ENCODE measurements around the gene NKX2-8. TPM values are rescaled to one million over a fixed set of nuclear protein-coding genes. Genes with fewer than 3 reads are reported as not detected.

Gene NKX2-8
- total RNA-seq, 1 donor from 2014 or later, result not detected

GRCh38 chr14:36625436-36625835 lies 43.0 kb upstream of the NKX2-8 start:
- no peak for TF ChIP-seq CTCF (IDR thresholded peaks at IDR 0.05; ENCODE audit: insufficient read depth, low read depth, low read length)
- no peak for TF ChIP-seq EZH2 (IDR thresholded peaks at IDR 0.05; ENCODE audit: insufficient read depth, low read length)
- Histone ChIP-seq H3K36me3 (ENCODE audit: insufficient read depth, low read length) (no peaks in the 10 kb centered on the region), H3K79me2 (ENCODE audit: insufficient read depth, low read length) (no peaks in the 10 kb centered on the region), H3K4me2 (ENCODE audit: low read length) (no peak overlapping the region), H3K9me3 (ENCODE audit: insufficient read depth, low read depth, low read length) (no peaks in the 10 kb centered on the region), H3K4me3 (ENCODE audit: insufficient read depth, low read depth, low read length) (no peak overlapping the region), H3K9ac (ENCODE audit: low read length) (no peak overlapping the region), H3K27me3 (ENCODE audit: insufficient read depth, low read length) (no peaks in the 10 kb centered on the region), H3K4me1 (ENCODE audit: insufficient read depth, low read length) (no peaks in the 10 kb centered on the region), H2AFZ (ENCODE audit: low read depth, low read length) (no peak overlapping the region), H4K20me1 (ENCODE audit: insufficient read depth, low read length) (no peaks in the 10 kb centered on the region), H3K27ac (ENCODE audit: low read depth, low read length) (no peak overlapping the region)
- H3K9me3 Mint-ChIP-seq (ENCODE audit: unreplicated experiment), result no peaks in the 10 kb centered on the region
- H3K4me3 Mint-ChIP-seq (ENCODE audit: unreplicated experiment), result no peak overlapping the region
- DNase-seq (ENCODE audit: low read depth) (no peak), FAIRE-seq (no peak)
- no peaks in the 10 kb centered on the region for H3K36me3 Mint-ChIP-seq (ENCODE audit: low read depth, unreplicated experiment)
- H3K4me1 Mint-ChIP-seq (ENCODE audit: low read depth, unreplicated experiment), result no peaks in the 10 kb centered on the region
- peaks cover 25% of the 10 kb centered on the region for H3K27me3 Mint-ChIP-seq (ENCODE audit: low read depth, unreplicated experiment)
- H3K27ac Mint-ChIP-seq (ENCODE audit: unreplicated experiment), result no peak overlapping the region

GRCh38 chr14:36625014-36625413 lies 42.6 kb upstream of the NKX2-8 start:
- Histone ChIP-seq H3K4me3 (ENCODE audit: insufficient read depth, low read depth, low read length) (no peak overlapping the region), H3K27me3 (ENCODE audit: insufficient read depth, low read length) (no peaks in the 10 kb centered on the region), H3K4me1 (ENCODE audit: insufficient read depth, low read length) (no peaks in the 10 kb centered on the region), H3K36me3 (ENCODE audit: insufficient read depth, low read length) (no peaks in the 10 kb centered on the region), H3K79me2 (ENCODE audit: insufficient read depth, low read length) (no peaks in the 10 kb centered on the region), H2AFZ (ENCODE audit: low read depth, low read length) (no peak overlapping the region), H4K20me1 (ENCODE audit: insufficient read depth, low read length) (no peaks in the 10 kb centered on the region), H3K9ac (ENCODE audit: low read length) (no peak overlapping the region), H3K4me2 (ENCODE audit: low read length) (no peak overlapping the region), H3K27ac (ENCODE audit: low read depth, low read length) (no peak overlapping the region), H3K9me3 (ENCODE audit: insufficient read depth, low read depth, low read length) (no peaks in the 10 kb centered on the region)
- FAIRE-seq (no peak), DNase-seq (ENCODE audit: low read depth) (no peak)
- TF ChIP-seq CTCF (IDR thresholded peaks at IDR 0.05; ENCODE audit: insufficient read depth, low read depth, low read length) (no peak), EZH2 (IDR thresholded peaks at IDR 0.05; ENCODE audit: insufficient read depth, low read length) (no peak)
- H3K27ac Mint-ChIP-seq (ENCODE audit: unreplicated experiment), result no peak overlapping the region
- no peaks in the 10 kb centered on the region for H3K4me1 Mint-ChIP-seq (ENCODE audit: low read depth, unreplicated experiment)
- H3K9me3 Mint-ChIP-seq (ENCODE audit: unreplicated experiment), result no peaks in the 10 kb centered on the region
- H3K36me3 Mint-ChIP-seq (ENCODE audit: low read depth, unreplicated experiment), result no peaks in the 10 kb centered on the region
- no peak overlapping the region for H3K4me3 Mint-ChIP-seq (ENCODE audit: unreplicated experiment)
- H3K27me3 Mint-ChIP-seq (ENCODE audit: low read depth, unreplicated experiment), result peaks cover 25% of the 10 kb centered on the region

GRCh38 chr14:36619853-36620252 lies 37.4 kb upstream of the NKX2-8 start:
- H3K27me3 ChIP-seq (ENCODE audit: insufficient read depth, low read length), result no peaks in the 10 kb centered on the region
- H3K4me1 ChIP-seq (ENCODE audit: insufficient read depth, low read length), result no peaks in the 10 kb centered on the region
- no peak for FAIRE-seq
- no peak overlapping the region for H3K27ac ChIP-seq (ENCODE audit: low read depth, low read length)
- H2AFZ ChIP-seq (ENCODE audit: low read depth, low read length), result no peak overlapping the region
- no peaks in the 10 kb centered on the region for H3K36me3 Mint-ChIP-seq (ENCODE audit: low read depth, unreplicated experiment)
- H3K36me3 ChIP-seq (ENCODE audit: insufficient read depth, low read length), result no peaks in the 10 kb centered on the region
- no peaks in the 10 kb centered on the region for H3K79me2 ChIP-seq (ENCODE audit: insufficient read depth, low read length)
- no peak overlapping the region for H3K9ac ChIP-seq (ENCODE audit: low read length)
- no peak overlapping the region for H3K4me2 ChIP-seq (ENCODE audit: low read length)
- no peaks in the 10 kb centered on the region for H3K9me3 Mint-ChIP-seq (ENCODE audit: unreplicated experiment)
- no peak overlapping the region for H3K4me3 ChIP-seq (ENCODE audit: insufficient read depth, low read depth, low read length)
- H3K27me3 Mint-ChIP-seq (ENCODE audit: low read depth, unreplicated experiment), result peaks cover 13% of the 10 kb centered on the region
- no peak overlapping the region for H3K27ac Mint-ChIP-seq (ENCODE audit: unreplicated experiment)
- H3K4me1 Mint-ChIP-seq (ENCODE audit: low read depth, unreplicated experiment), result no peaks in the 10 kb centered on the region
- DNase-seq (ENCODE audit: low read depth), result no peak
- no peaks in the 10 kb centered on the region for H4K20me1 ChIP-seq (ENCODE audit: insufficient read depth, low read length)
- H3K9me3 ChIP-seq (ENCODE audit: insufficient read depth, low read depth, low read length), result no peaks in the 10 kb centered on the region
- no peak overlapping the region for H3K4me3 Mint-ChIP-seq (ENCODE audit: unreplicated experiment)
- TF ChIP-seq CTCF (IDR thresholded peaks at IDR 0.05; ENCODE audit: insufficient read depth, low read depth, low read length), result no peak
- TF ChIP-seq EZH2 (IDR thresholded peaks at IDR 0.05; ENCODE audit: insufficient read depth, low read length), result no peak

Data from astrocyte (in vitro differentiated cells and primary cell).